ENCODE results near the gene UBL3.

Gene UBL3

DNA sequence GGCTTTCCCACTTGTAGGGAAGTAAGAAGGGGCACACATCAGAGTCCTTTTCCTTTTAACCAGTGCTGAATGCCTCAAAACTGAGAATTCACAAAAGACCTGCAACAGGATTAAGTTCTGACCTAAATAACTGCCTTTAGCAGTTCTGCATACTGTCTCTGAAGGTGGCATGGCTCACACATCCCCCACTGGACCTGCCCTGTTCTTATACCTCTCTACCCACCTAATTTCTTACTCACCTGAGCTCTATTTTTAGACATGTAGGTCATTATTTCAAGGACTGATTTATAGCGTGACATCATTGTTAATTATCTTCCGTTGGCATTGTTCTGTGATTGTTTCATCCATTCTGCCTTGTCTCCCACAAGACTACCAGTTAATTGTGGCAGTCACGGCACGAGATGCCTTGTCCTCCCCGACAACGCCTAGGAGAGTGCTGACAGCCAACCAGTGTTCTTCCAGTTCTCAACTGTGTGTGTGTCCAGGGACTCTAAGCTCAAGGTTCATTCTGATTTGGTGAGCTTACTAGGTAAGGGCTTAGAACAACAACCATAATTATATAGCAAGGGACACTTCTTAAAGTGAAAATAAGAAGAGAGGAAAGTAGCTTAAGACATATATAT, 27.1 kb upstream of the UBL3 start:
- TF ChIP-seq, protein P1, sequence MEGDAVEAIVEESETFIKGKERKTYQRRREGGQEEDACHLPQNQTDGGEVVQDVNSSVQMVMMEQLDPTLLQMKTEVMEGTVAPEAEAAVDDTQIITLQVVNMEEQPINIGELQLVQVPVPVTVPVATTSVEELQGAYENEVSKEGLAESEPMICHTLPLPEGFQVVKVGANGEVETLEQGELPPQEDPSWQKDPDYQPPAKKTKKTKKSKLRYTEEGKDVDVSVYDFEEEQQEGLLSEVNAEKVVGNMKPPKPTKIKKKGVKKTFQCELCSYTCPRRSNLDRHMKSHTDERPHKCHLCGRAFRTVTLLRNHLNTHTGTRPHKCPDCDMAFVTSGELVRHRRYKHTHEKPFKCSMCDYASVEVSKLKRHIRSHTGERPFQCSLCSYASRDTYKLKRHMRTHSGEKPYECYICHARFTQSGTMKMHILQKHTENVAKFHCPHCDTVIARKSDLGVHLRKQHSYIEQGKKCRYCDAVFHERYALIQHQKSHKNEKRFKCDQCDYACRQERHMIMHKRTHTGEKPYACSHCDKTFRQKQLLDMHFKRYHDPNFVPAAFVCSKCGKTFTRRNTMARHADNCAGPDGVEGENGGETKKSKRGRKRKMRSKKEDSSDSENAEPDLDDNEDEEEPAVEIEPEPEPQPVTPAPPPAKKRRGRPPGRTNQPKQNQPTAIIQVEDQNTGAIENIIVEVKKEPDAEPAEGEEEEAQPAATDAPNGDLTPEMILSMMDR (conservative IDR thresholded peaks at IDR 0.05) = no peak

DNA sequence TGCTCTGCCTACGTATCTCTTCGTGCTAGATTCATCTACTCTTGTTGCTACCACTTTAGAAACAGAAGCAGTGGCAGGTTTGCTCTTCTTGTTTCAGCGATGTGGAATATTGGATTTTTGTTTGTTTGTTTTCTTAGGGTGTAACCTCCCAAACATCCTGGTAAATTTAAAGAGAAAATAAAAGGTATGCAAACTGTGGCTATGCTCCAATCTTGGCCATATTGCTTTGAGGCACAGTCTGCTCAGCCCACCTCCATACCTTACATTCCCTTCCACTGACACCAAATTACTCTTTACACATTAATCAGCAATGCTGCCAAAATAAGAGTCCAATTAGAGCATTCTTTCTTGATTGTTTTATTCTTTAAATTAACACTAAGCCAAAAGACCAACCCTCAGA, 25.2 kb upstream of the UBL3 start:
- TF ChIP-seq, protein P1 (conservative IDR thresholded peaks at IDR 0.05) = no peak
- H3K27ac ChIP-seq = no peak overlapping the region

More for the DNA sequence above, 27.1 kb upstream of the UBL3 start:
- H3K27ac ChIP-seq = no peak overlapping the region

DNA sequence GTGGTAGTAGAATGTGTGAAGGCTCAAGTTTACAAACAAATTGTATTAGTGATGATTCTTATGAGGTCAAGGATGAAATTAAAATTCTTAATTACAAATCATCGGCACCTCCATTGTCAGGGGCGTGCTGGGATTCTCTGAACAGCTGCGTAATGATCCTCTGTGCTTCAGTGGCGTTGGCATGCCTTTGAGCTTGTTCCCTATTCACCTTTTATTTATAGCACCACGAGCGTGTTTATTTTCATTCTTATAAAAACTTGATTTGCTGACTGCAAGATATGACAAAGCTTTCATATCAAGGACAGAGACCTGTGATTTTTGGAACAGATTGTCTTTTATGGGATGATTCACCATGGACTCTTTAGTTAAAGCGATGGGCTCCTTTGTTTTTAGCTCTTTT, 18.2 kb upstream of the UBL3 start:
- H3K27ac ChIP-seq = peak overlapping the region; percentile 68
- TF ChIP-seq, protein P1 (conservative IDR thresholded peaks at IDR 0.05) = no peak

DNA sequence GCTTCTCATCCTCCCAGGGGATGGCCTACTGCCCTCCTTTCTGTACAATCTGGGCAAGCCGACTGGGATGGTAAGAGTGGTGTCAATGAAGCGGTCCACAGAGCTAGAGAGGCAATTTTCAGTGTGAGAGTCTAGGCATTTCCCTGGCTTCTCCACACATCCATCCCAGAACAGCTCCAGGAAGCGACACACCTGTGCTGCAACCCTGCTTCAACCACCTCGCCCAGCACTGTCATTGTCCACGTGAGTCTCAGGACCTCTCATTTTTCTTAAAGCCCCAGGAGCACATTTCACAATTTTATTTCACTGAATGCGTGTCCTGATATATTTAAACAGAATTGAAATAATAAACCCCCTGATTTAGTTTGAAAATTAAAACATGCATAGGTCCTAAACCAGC, 15.5 kb upstream of the UBL3 start:
- H3K27ac ChIP-seq = no peak overlapping the region
- TF ChIP-seq, protein P1 (conservative IDR thresholded peaks at IDR 0.05) = no peak

DNA sequence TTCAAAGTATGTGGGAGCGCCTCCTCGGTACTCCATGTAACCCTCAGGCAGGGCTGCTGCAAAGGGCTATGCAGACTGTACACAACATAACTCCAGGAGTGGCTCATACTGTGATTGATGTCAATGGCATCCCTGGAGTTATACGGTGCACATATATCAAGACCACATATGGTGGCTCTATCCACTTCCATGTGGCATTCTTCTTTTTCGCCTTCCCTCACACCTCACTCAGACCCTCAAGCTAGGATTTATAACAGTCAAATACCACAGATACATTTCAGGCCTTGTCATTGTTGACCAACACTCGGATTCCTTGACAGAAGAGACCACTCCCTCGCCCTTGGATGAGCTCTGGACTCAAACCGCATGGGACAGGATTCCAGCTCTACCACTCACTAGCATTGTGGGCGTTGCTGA, 11.3 kb upstream of the UBL3 start:
- TF ChIP-seq, protein P1 (conservative IDR thresholded peaks at IDR 0.05) = no peak

DNA sequence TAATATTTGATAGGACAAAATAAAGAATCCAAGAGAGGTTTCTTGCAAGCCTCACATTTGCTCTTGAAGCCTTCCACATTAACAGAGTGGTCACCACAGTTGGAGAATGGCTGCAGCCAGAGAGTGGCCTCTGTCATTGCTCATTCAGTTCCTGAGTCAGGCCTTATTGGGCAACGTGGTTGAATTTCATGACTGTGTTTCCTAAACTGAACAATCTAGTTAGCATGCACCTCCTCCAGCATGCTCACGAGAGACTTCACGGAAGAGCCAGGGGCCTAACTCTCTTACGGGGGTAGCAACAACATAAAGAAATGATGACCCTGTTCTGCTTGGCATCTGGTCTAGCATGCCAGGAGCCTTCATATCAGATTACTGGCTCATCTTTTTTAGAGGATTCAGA, 9.6 kb upstream of the UBL3 start:
- TF ChIP-seq, protein P1 (conservative IDR thresholded peaks at IDR 0.05) = no peak
- H3K27ac ChIP-seq = no peak overlapping the region

More for the DNA sequence above, 11.3 kb upstream of the UBL3 start:
- H3K27ac ChIP-seq = no peak overlapping the region

DNA sequence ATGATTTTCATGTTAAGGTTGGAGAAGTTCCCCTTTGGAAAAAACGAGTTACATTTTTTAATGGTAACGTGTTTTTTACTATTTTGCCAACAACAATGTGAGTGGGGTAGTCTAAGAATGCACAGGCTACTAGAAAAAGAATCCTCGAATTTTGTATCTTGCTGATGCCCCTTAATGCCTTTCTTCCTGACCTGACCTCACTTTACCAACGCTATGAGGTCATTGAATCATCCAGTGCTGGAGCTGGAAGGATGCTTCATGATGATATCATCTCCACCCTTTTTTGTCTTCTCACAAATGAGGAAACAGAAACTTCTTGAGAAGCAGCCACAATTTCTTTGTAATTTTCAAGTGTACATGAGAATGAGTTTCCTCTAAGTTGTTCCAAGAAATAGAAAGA, 8.2 kb upstream of the UBL3 start:
- H3K27ac ChIP-seq = no peak overlapping the region

More for the DNA sequence above, 8.2 kb upstream of the UBL3 start:
- TF ChIP-seq, protein P1 (conservative IDR thresholded peaks at IDR 0.05) = no peak
